Endothelial cell of umbilical vein (primary cell): Measurements from ENCODE around the gene EYS.

Experiments
- EZH2 ChIP-seq: IDR thresholded peaks from 2 replicates; pipeline ENCODE4 v1.6.1; 2012; ENCODE audit warnings: borderline replicate concordance, low read depth, mild to moderate bottlenecking, moderate library complexity, low read length, inconsistent platforms; ENCODE audit not compliant: severe bottlenecking
- JUN ChIP-seq: IDR thresholded peaks from 2 replicates; pipeline ENCODE4 v1.6.1; 2011; ENCODE audit warnings: borderline replicate concordance, low read depth; ENCODE audit not compliant: insufficient read length, insufficient read depth
- MYC ChIP-seq: IDR thresholded peaks from one replicate; pipeline ENCODE4 v1.6.1; 2011; ENCODE audit warnings: mild to moderate bottlenecking, low read depth, low read length
- POLR2A ChIP-seq: IDR thresholded peaks from 2 replicates; pipeline ENCODE4 v1.6.1; 2012; ENCODE audit warnings: low read depth, mild to moderate bottlenecking, control low read depth, low read length
- POLR2AphosphoS5 ChIP-seq: IDR thresholded peaks from 2 replicates; pipeline ENCODE4 v1.6.1; 2012; ENCODE audit warnings: low read depth, mild to moderate bottlenecking, control low read depth, low read length, moderate library complexity; ENCODE audit not compliant: insufficient read depth
- TF ChIP-seq, protein P1 (sequence below), 2 donors: IDR thresholded peaks; 1 replicate in 1 of 2; 2 replicates in 1 of 2; pipeline ENCODE4 v1.5.1; 2011; ENCODE audit warnings: low read length in 2 of 2, mild to moderate bottlenecking in 2 of 2, moderate library complexity in 2 of 2, control low read depth in 1 of 2, inconsistent platforms in 1 of 2, low read depth in 1 of 2; ENCODE audit not compliant: insufficient read depth in 1 of 2; ENCODE audit errors: extremely low read depth in 1 of 2

DNA sequence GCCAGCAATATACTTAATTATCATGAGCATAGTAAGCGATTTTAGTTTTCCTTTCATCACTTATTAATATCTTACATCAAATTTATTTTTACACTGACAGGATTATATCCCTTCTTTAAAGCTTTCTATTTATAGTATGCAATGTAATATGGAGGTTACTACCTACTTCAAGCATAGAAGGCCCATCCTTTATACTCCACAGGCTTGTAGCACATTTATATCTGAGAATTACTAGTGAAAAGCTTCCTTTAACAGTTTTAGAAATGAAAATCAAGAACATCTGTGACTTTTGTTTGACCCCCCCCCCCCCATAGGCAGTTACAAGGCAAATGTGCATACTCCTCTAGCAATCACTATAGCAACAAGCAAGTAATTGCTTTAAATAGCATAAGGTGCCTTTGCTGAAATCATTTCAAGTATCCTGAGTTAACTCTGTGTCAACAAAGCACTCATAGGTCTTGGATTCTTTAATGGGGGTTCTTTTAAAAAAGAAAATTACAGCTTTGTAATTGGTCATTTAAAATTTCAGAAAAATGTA lies 1153.7 kb downstream of the EYS start:
- TF ChIP-seq EZH2 (no peak), POLR2AphosphoS5 (no peak), JUN (no peak), POLR2A (no peak), MYC (no peak)
- TF ChIP-seq, protein P1, sequence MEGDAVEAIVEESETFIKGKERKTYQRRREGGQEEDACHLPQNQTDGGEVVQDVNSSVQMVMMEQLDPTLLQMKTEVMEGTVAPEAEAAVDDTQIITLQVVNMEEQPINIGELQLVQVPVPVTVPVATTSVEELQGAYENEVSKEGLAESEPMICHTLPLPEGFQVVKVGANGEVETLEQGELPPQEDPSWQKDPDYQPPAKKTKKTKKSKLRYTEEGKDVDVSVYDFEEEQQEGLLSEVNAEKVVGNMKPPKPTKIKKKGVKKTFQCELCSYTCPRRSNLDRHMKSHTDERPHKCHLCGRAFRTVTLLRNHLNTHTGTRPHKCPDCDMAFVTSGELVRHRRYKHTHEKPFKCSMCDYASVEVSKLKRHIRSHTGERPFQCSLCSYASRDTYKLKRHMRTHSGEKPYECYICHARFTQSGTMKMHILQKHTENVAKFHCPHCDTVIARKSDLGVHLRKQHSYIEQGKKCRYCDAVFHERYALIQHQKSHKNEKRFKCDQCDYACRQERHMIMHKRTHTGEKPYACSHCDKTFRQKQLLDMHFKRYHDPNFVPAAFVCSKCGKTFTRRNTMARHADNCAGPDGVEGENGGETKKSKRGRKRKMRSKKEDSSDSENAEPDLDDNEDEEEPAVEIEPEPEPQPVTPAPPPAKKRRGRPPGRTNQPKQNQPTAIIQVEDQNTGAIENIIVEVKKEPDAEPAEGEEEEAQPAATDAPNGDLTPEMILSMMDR (IDR thresholded peaks at IDR 0.05; ENCODE audit: extremely low read depth in 1 of 2, insufficient read depth in 1 of 2, low read depth in 1 of 2, low read length in 2 of 2) = no peak
